C4-2B (cell line): ENCODE measurements around the gene ARIH2.

Source experiments
- ZFX ChIP-seq: fragments of 450-650 bp; IDR thresholded peaks from 2 replicates; pipeline ENCODE4 v1.6.1; 2017
- TF ChIP-seq, protein P1 (sequence below): fragments of 450-650 bp; conservative IDR thresholded peaks from 2 replicates; pipeline ENCODE4 v1.5.1; 2017; ENCODE audit warnings: mild to moderate bottlenecking

DNA sequence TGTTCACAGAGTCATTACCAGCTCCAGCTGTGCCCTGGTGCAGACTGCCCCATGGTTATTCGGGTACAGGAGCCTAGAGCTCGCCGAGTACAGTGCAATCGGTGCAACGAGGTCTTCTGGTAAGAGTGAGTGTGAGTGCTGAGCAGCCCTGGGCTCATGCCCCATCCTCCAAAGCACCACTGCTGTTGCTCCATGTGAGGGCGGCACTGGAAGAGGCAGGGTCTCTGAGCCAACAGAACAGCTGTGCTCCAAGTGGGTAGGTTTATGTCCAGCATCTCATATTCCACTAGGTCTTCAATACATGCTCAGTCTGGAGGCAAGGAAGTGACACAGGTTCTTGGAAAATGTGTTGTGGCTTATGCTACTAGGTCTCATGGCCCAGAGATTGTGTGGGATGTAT lies 51.9 kb downstream of the ARIH2 start:
- TF ChIP-seq, protein P1, sequence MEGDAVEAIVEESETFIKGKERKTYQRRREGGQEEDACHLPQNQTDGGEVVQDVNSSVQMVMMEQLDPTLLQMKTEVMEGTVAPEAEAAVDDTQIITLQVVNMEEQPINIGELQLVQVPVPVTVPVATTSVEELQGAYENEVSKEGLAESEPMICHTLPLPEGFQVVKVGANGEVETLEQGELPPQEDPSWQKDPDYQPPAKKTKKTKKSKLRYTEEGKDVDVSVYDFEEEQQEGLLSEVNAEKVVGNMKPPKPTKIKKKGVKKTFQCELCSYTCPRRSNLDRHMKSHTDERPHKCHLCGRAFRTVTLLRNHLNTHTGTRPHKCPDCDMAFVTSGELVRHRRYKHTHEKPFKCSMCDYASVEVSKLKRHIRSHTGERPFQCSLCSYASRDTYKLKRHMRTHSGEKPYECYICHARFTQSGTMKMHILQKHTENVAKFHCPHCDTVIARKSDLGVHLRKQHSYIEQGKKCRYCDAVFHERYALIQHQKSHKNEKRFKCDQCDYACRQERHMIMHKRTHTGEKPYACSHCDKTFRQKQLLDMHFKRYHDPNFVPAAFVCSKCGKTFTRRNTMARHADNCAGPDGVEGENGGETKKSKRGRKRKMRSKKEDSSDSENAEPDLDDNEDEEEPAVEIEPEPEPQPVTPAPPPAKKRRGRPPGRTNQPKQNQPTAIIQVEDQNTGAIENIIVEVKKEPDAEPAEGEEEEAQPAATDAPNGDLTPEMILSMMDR = no peak
- no peak for TF ChIP-seq ZFX
